ENCODE data around the gene AKAP17A. TPM values are rescaled to one million over a fixed set of nuclear protein-coding genes. Genes with fewer than 3 reads are reported as not detected.
"Not testable (repeated sequence)": the region's sequence is repeated elsewhere in the genome, so short reads cannot be mapped to it uniquely, and the experiment has no call there.

Gene AKAP17A
- polyA plus RNA-seq, 3 donors: 51.2 to 62.5 (median 56.0) TPM

DNA sequence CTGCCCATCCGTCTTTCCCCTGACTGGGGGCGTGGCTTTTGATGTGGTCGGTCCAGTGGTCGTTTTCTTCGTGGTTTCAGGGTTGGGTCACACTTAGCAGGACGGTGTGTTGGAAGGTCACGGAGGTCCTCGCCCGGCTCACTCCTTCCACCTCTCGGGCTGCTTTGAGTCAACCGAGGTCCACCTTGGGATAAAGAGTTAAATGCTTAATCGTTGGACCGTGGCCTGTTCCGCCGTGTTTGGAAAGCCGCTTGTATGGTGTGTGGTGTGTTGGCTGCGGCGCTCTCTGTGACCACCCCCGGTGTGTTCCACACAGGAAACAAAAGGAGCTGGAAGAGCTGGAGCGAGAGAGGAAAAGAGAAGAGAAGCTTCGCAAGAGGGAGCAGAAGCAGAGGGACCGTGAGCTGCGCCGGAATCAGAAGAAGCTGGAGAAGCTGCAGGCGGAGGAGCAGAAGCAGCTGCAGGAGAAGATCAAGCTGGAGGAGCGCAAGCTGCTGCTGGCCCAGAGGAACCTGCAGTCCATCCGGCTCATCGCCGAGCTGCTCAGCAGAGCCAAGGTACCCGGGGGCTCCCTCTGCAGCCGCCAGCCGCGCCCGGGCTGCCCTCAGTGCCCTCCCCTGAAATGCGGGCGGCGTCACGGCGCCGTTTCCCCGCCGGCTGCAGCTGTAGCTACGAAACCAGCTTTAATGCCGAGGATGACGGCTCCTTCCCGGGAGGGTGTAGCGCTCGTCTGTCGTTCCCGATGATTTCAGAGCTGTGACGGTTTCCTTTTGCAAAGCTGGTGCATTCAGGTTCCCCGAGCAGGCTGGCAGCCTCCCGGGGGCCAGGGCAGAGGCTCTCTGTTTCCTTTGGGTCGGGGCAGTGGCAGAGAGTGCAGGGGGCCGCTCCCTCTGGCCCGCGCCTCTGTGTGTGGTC is 7.7 kb downstream of the AKAP17A start:
- DNase-seq: no peak

DNA sequence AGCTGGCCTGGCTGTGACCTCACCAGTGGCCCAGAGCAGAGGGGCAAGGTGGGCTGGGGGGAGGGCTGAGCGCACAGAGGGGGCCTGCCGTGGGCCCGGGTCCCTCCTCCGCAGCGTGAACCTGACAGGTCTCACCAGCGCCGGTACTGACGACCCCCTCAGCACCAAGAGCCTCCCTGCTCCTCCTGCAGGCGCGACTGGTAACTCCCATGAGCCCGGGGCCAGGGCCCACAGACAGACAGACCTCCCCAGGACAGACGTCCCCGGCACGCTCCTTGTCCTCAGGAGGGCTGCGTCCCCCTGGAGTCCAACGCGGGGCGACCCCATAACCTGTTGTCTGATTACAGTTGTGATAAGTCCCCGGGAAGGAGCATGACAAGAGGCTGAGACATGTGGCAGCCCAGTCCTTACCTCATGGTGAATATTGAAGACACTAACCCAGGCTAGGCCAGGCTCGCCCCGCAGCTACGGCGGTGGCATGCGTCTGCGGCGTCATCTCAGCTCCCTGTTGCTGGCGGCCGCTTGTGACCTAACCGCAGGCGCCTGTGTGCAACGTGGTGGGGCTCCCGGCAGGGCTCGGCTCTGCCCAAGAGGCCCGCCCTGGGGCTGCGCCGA is 8.5 kb downstream of the AKAP17A start:
- DNase-seq: no peak

DNA sequence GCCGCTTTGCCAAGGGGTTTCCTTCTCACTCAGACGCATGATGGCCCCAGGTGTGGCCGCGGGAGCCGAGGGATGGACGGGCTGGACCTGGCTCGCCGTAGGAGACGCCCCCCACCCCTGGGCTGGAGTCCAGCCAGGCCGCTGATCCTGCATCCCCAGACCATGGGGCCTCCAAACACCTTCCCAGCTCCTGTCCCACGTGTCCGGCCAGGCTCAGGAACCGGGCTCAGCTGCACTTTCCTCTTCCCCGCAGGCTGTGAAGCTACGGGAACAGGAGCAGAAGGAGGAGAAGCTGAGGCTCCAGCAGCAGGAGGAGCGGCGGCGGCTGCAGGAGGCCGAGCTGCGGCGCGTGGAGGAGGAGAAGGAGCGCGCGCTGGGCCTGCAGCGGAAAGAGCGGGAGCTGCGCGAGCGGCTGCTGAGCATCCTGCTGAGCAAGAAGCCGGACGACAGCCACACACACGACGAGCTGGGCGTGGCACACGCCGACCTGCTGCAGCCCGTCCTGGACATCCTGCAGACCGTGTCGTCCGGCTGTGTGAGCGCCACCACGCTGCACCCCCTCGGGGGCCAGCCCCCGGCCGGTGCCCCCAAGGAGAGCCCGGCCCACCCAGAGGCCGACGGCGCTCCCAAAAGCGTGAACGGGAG is 9.1 kb downstream of the AKAP17A start:
- no peak for DNase-seq

DNA sequence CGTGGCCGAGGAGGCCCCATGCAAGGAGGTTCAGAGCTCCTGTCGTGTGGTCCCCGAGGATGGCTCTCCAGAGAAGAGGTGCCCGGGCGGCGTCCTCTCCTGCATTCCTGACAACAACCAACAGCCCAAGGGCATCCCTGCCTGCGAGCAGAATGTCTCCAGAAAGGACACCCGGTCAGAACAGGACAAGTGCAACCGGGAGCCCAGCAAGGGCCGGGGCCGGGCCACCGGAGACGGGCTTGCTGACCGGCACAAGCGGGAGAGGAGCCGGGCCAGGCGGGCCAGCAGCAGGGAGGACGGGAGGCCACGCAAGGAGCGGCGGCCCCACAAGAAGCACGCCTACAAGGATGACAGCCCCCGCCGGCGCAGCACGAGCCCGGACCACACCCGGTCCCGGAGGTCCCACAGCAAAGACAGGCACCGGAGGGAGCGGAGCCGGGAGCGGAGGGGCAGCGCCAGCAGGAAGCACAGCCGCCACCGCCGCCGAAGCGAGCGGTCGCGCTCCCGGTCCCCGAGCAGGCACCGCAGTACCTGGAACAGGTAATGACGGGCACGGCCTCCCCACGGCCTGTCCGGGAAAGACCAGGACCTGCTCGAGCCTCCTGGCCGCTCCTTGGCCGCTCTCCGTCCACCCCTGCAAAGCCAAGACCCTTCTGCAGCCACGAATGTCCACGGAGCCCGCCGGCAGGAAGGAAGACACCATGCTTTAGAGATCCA is 9.8 kb downstream of the AKAP17A start:
- no peak for DNase-seq

DNA sequence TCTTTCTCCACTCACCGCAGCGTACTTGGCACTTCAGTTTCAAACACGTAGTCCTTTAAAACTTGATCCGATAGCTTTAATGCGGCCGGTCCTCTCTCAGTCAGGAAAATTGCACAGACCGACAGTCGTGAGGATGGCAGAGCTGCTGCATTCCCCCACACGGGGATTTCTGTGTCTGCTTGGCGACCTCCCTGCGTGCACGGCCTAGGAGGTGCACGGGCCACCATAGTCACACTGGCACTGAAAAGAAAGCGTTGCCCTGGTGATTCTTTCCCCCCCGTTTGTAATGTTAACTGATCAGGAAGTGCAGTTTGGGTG is 10.3 kb downstream of the AKAP17A start:
- DNase-seq: no peak

DNA sequence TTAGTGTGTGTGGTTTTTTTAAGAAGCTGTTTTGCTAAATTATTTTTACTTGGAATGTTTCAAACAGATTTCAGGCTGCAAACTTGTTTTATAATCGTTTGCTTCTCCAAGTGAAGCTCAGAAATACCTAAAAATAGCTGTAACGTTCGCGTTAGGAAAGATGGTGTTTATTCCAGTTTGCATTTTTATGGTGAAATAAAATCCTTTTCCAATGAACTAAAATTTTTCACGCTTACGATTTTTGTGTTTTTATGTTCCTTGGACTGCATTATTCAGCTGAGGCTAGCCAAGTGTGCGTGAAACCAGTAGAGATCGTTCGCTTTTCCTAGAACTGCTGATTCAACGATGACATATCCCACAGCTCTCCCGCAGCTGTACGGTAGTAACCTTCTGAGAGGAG is 10.9 kb downstream of the AKAP17A start:
- no peak for DNase-seq

DNA sequence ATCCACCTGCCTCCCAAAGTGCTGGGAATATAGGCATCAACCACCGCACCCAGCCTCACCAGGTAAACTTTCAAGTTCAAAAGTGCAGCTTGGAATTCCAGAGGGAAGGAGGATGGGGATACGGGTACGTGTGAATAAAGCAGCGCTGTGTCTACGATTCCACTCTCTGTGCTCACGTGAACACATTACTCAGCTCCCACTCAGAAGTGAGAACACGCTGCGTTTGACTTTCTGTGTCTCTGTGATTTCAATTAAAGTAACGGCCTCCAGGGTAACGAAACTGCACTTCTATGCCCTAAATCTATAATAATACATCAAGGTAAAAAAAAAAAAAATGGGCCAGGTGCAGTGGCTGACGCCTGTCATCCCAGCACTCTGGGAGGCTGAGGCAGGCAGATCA is 15.1 kb downstream of the AKAP17A start:
- no peak for DNase-seq

DNA sequence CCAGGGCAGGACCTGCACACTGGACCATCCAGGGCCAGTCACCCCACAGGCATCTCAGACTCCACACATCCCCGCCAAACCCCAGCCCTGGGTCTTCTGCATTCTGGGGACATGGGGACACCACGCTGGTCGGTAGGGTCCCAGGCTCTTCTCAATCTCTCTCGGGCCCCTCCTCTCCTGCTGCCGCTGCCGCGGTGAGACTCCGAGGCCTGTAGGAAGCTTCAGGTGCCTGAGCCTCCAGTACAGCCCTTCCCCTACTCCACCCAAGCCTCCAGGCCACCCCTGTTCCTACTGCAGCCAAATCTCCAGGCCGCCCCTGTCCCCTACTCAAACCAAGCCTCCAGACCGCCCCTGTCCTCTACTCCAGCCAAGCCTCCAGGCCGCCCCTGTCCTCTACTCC is 17.9 kb downstream of the AKAP17A start:
- DNase-seq: no peak

DNA sequence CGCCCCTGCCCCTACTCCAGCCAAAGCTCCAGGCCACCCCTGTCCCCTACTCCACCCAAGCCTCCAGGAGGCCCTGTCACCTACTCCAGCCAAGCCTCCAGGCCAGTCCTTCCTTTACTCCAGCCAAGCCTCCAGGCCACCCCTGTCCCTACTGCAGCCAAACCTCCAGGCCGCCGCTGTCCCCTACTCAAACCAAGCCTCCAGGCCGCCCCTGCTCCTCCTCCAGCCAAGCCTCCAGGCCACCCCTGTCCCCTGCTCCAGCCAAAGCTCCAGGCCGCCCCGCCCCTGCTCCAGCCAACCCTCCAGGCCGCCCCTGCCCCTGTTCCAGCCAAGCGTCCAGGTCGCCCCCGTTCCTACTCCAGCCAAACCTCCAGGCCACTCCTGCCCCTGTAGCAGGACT is 18.4 kb downstream of the AKAP17A start:
- no peak for DNase-seq

DNA sequence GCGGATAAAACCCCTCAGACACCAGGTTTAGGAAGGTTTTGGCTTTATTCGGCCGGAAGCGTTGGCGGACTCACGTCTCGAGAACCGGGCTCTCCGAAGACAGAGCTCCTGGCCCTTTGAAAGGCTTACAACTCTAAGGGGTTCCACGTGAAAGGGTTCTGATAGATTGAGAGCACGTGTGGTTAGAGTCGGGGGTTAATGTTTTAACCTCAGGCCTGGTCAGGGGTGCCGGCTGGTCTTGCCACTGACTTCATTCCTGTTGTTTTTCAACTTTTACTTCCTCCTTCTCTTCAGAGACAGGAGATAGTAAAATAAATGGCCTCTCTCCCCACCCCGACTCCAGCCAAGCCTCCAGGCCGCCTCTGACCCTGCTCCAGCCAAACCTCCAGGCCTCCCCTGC is 18.8 kb downstream of the AKAP17A start:
- no peak for DNase-seq

DNA sequence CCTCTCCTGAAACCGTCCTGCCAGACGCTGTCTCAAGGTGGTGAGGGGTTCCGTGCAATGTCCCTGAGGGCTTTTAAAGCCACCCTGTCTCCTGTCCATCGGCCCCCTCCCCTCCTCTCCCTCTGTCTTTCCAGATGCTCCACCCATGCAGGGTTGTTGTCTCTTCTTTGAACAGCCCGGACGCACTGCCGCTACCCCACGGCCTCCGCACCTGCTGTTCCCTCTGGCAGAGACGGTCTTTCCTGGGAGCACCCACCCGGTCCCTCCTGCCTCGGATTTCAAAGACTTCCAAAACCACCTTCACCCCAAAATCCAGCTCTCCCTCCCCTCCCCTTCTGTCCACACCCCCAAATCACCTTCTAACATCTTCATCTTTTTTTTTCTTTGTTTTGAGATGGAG is 19.3 kb downstream of the AKAP17A start:
- no peak for DNase-seq

DNA sequence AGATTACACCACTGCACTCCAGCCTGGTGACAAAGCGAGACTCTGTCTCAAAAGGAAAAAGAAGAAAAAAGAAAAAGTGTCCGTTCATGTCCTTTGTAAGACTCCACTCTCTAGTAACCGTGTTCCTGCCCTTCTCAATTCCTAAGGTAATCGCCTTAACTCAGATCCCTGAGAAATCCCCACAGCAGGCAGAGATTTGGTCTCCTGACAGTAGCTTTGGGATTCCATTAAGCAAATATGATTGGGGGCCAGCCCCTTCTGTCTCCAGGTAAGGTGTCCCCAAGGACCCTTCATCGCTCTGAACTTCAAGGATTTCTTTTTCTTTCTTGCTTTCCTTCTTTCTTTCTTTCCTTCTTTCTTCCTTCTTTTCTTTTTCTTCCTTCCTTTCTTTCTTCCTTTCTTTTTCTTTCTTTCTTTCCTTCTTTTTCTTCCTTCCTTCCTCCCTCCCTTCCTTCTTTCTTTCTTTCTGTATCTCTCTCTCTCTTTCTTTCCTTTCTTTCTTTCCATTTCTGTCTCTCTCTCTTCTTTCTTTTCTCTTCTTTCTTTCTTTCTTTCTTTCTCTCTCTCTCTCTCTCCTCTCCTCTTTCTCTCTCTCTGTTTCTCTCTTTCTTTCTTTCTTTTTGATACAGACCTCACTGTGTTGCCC is 21.4 kb downstream of the AKAP17A start:
- no peak for DNase-seq

DNA sequence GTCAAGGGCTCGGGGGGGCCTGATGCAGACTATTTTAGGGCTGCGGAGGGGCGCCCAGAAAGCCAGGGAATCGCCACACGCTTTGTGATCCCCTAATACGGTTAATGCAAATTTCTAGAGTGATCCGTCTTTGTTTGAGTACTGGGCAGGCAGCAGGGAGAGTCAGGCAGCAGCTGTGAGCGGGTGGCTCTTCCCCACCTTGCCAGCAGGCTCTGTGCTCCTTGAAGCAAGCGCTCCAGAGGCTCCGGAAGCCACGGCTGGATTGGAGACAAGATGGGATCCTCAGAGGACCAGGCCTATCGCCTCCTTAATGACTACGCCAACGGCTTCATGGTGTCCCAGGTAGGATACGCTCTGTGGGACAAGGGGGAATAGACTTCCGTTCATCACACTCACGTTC is 23.5 kb downstream of the AKAP17A start, which contains the start of gene ASMT:
ASMT (plus strand) TSS at position 133 of the 400 bp plus-strand sequence; CDS start at position 274, 141 bp downstream.
- no peak for DNase-seq

DNA sequence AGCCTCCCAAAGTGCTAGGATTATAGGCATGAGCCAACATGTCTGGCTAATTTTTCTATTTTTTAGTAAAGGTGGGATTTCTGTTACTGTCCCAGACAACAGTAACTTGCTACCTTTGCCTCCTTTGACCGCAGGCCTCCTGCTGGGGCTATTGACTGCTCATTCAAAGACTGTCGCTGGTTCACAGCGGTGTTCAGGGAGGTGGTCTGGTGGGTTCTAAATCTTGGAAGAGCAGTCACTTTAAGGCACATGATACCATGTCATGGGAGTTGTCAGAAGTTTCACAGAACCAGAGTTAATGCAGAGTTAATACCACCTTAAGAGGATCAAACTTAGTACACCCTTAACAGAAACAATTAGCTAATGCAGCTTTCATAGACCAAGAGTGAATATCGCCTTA is 27.3 kb downstream of the AKAP17A start:
- no peak for DNase-seq

DNA sequence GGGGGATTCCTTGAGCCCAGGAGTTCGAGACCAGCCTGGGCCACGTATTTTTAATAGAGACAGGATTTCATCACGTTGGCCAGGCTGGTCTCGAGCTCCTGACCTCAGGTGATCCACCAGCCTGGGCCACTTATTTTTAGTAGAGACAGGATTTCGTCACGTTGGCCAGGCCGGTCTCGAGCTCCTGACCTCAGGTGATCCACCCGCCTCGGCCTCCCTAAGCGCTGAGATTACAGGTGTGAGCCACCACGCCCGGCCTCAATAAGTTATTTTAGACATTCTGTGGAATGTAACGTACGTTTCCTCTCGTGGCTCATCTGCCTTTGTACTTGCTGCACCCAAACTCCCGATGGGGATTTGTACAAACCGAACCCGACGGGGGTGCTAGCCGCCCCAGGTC is 32.3 kb downstream of the AKAP17A start:
- DNase-seq: no peak

DNA sequence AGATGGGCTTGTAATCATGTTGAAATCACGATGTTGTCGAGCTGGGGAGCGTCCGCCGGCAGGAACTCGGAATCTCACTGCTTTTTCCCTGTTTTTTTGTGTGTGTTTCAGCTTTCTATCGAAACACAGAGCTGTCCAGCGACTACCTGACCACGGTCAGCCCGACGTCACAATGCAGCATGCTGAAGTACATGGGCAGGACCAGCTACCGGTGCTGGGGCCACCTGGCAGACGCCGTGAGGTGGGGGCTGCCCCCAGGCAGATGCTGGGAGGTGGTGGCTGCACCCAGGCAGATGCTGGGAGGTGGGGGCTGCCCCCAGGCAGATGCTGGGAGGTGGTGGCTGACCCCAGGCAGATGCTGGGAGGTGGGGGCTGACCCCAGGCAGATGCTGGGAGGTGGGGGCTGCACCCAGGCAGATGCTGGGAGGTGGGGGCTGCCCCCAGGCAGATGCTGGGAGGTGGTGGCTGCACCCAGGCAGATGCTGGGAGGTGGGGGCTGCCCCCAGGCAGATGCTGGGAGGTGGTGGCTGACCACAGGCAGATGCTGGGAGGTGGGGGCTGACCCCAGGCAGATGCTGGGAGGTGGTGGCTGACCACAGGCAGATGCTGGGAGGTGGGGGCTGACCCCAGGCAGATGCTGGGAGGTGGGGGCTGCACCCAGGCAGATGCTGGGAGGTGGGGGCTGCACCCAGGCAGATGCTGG is 32.9 kb downstream of the AKAP17A start:
- DNase-seq: not testable (repeated sequence)

DNA sequence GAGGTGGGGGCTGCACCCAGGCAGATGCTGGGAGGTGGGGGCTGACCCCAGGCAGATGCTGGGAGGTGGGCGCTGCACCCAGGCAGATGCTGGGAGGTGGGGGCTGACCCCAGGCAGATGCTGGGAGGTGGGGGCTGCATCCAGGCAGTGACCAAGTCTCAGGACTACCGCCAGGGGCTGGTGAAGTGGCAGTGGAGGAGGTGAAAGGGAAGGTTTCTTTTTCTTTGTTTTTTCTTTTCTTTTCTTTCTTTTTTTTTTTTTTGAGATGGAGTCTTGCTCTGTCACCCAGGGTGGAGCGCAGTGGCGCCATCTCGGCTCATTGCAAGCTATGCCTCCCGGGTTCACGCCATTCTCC is 33.4 kb downstream of the AKAP17A start:
- not testable (repeated sequence) for DNase-seq

DNA sequence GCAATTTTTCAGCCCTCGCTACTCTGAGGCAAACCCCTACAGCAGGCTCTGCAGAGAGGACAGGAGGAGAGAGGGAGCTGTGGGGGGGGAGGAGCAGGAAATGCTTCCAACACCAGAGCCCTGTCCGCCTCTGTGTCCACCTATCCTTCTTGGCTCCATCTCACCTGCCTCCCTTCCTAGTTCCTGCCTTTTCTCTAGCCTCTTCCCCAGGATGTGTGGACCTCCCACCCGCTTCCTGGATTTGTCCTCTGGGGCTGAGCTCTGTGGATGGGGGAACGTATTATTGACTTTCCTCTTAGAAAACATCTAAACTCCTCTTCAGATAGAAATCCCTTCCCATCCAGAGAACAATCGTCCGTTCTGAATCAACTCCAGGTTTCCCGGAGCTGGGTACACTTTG is 37.8 kb downstream of the AKAP17A start:
- DNase-seq: no peak

DNA sequence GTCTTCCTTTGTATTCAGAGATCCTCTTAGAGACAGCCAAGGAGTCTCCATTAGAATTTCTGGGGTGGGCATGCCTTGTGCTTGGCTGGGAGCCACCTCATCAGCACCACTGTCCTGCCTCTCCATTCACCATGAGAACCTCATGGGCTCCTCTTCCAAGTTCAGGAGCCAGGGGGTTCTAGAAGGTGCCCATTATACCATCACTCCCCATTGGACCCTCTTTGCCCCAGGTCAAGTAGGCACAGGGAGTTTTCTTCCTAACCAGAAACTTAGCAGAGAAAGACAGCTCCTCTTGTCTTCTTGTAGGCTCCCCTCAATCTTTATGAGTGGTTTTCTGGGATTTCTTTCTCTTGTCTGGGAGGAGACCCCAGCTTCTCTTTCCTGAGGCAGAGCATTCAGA is 54.6 kb downstream of the AKAP17A start:
- DNase-seq: no peak

DNA sequence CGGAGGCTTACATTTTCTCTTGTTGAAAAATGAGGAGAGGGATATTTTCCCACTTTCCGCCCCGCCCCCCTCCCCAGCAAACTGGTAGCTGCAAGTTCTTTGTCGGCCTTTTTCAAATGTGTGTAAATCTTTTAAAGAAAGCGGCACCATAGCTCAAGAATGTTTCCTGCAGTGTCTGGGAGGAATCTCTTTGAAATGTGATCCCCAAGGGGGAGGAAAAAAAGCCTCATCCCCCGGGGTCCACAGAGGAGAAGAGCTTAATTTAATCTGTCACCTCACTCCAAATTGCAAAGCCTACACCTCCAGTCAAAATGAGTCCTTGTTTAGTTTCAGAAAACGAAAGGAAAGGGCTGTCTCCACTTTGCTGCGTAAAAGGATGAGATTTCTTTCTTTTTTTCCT is 58.2 kb downstream of the AKAP17A start:
- peak; percentile 84 for DNase-seq
